Kidney epithelial cell (primary cell): ENCODE measurements around the gene FMN2. TPM values are rescaled to one million over a fixed set of nuclear protein-coding genes. Genes with fewer than 3 reads are reported as not detected.

Source experiments
- DNase-seq: peaks from one replicate; pipeline ENCODE4 v3.0.0-alpha.2; 2010; ENCODE audit warnings: low read depth
- H3K27me3 ChIP-seq: 2 replicates; pipeline ENCODE4 v1.6.0; 2011; ENCODE audit warnings: low read length; ENCODE audit not compliant: control insufficient read depth, insufficient read depth
- H3K36me3 ChIP-seq: 2 replicates; pipeline ENCODE4 v1.5.1; 2011; ENCODE audit warnings: low read length; ENCODE audit not compliant: control insufficient read depth, insufficient read depth
- H3K4me3 ChIP-seq: 2 replicates; pipeline ENCODE4 v1.5.1; 2011; ENCODE audit warnings: low read depth, mild to moderate bottlenecking, control low read depth, low read length
- CTCF ChIP-seq: IDR thresholded peaks from 2 replicates; pipeline ENCODE4 v1.5.1; 2011; ENCODE audit warnings: mild to moderate bottlenecking, moderate library complexity, low read length, control low read depth, inconsistent platforms; ENCODE audit not compliant: insufficient read depth, poor library complexity, severe bottlenecking
- total RNA-seq: library from RNA; depleted of rRNA; stranded (reverse); fragments of >200 nt; gene quantifications from 2 replicates; pipeline ENCODE4 v1.2.3, GENCODE V29; 2015

The FMN2 gene
- total RNA-seq, 1 donor from 2014 or later = 0.33 TPM

GRCh38 chr1:240164742-240165141 is 73.1 kb downstream of the FMN2 start:
- no peak for TF ChIP-seq CTCF
- no peak for DNase-seq
- H3K36me3 ChIP-seq = no peaks in the 10 kb centered on the region
- H3K4me3 ChIP-seq = no peak overlapping the region
- H3K27me3 ChIP-seq = no peaks in the 10 kb centered on the region

- H3K4me3 ChIP-seq = no peak overlapping the region
- H3K36me3 ChIP-seq = no peaks in the 10 kb centered on the region
- H3K27me3 ChIP-seq = no peaks in the 10 kb centered on the region
- peak; percentile 34 for TF ChIP-seq CTCF
- no peak for DNase-seq
These were observed 77.5 kb downstream of the FMN2 start for GRCh38 chr1:240169188-240169587.

GRCh38 chr1:240170266-240170665 is 78.6 kb downstream of the FMN2 start:
- no peak for TF ChIP-seq CTCF

GRCh38 chr1:240170806-240171205 is 79.1 kb downstream of the FMN2 start:
- DNase-seq = no peak
- H3K27me3 ChIP-seq = no peaks in the 10 kb centered on the region
- H3K36me3 ChIP-seq = no peaks in the 10 kb centered on the region
- no peak overlapping the region for H3K4me3 ChIP-seq
- no peak for TF ChIP-seq CTCF

More at GRCh38 chr1:240170266-240170665, 78.6 kb downstream of the FMN2 start:
- H3K36me3 ChIP-seq = no peaks in the 10 kb centered on the region
- H3K4me3 ChIP-seq = no peak overlapping the region
- H3K27me3 ChIP-seq = no peaks in the 10 kb centered on the region
- no peak for DNase-seq

GRCh38 chr1:240171907-240172306 is 80.2 kb downstream of the FMN2 start:
- H3K36me3 ChIP-seq = no peaks in the 10 kb centered on the region
- DNase-seq = no peak
- no peak overlapping the region for H3K4me3 ChIP-seq
- no peaks in the 10 kb centered on the region for H3K27me3 ChIP-seq
- no peak for TF ChIP-seq CTCF

GRCh38 chr1:240173836-240174235 is 82.2 kb downstream of the FMN2 start:
- no peak for DNase-seq
- H3K27me3 ChIP-seq = no peaks in the 10 kb centered on the region
- no peak for TF ChIP-seq CTCF
- H3K36me3 ChIP-seq = no peaks in the 10 kb centered on the region
- H3K4me3 ChIP-seq = no peak overlapping the region
